Esophagus muscularis mucosa (tissue), 4 donors: ENCODE results near the gene SP100.

ENCODE experiments used
- CTCF ChIP-seq, 3 experiments: fragments of 200-600 bp in 2 of 3; fragments of 450-650 bp in 1 of 3; sonication (generic) in 2 of 3; IDR thresholded peaks; one replicate each; pipeline ENCODE4 v1.5.1; 2017 to 2019; ENCODE audit warnings: antibody characterized with exemption in 3 of 3, mild to moderate bottlenecking in 2 of 3, moderate library complexity in 1 of 3
- EP300 ChIP-seq: sonication (generic); formaldehyde crosslinking; IDR thresholded peaks from one replicate; pipeline ENCODE4 v1.6.1; 2017; ENCODE audit warnings: antibody characterized with exemption
- POLR2A ChIP-seq: fragments of 450-650 bp; IDR thresholded peaks from one replicate; pipeline ENCODE4 v1.6.1; 2017; ENCODE audit warnings: antibody characterized with exemption, moderate library complexity, mild to moderate bottlenecking, low read depth
- POLR2AphosphoS5 ChIP-seq, 2 donors: sonication (generic); formaldehyde crosslinking; IDR thresholded peaks; one replicate each; pipeline ENCODE4 v1.6.1; 2017; ENCODE audit warnings: antibody characterized with exemption in 2 of 2

DNA sequence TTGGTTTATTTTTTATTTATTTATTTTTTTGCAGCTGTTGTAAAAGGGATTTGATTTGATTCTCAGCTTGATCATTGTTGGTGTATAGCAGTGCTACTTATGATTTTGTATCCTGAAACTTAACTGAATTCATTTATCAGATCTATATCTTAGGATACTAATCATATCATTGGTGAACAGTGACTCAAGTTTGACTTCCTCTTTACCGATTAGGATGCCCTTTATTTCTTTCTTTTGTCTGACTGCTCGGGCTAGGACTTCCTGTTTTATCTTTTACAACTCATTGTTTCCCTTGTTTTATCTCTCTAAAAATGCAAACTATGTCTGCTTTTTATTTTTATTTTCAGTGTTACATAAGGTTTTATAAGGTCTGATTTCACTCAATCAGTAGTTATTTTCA lies 23.6 kb downstream of the SP100 start:
- TF ChIP-seq CTCF (IDR thresholded peaks at IDR 0.05) (no peak), POLR2AphosphoS5 (IDR thresholded peaks at IDR 0.05) (no peak), POLR2A (no peak), EP300 (no peak)
